ENCODE measurements around the gene CRELD1. TPM values are rescaled to one million over a fixed set of nuclear protein-coding genes. Genes with fewer than 3 reads are reported as not detected.
A peak's percentile ranks its signal among the peaks of the same experiment; 100 is the strongest.

Gene CRELD1
- total and polyA plus RNA-seq, 2 of the 13 experiments (the other 11 are each of a cell fraction or from before 2014, with no cell fraction given), result 27.1 to 61.9 TPM

- TF ChIP-seq ZFP36 (IDR thresholded peaks at IDR 0.05; ENCODE audit: borderline replicate concordance, low read depth, low read length, partially characterized antibody) (no peak), ZNF282 (IDR thresholded peaks at IDR 0.05; ENCODE audit: partially characterized antibody) (no peak), MBNL3 (CRISPR knock-in tag; conservative IDR thresholded peaks at IDR 0.05) (no peak), GATAD1 (CRISPR knock-in tag; IDR thresholded peaks at IDR 0.05) (peak; percentile 89), ZSCAN21 (CRISPR knock-in tag; IDR thresholded peaks at IDR 0.05; ENCODE audit: borderline replicate concordance) (peak; percentile 94), ZMYM3 (CRISPR knock-in tag; IDR thresholded peaks at IDR 0.05) (peak; percentile 56; the same call in 1 of the 2 replicates), E2F5 (CRISPR knock-in tag; conservative IDR thresholded peaks at IDR 0.05) (peak; percentile 63; the same call in 1 of the 2 replicates), PAX8 (CRISPR knock-in tag; IDR thresholded peaks at IDR 0.05; ENCODE audit: borderline replicate concordance) (peak; percentile 86; the same call in 1 of the 2 replicates), KDM5B (CRISPR knock-in tag; IDR thresholded peaks at IDR 0.05; ENCODE audit: borderline replicate concordance) (peak; percentile 97), MYPOP (CRISPR knock-in tag; IDR thresholded peaks at IDR 0.05) (peak; percentile 86), PCBP2 (optimal IDR thresholded peaks at IDR 0.05; ENCODE audit: low read depth, low read length, poor library complexity, severe bottlenecking) (no peak), ZFP1 (CRISPR knock-in tag; IDR thresholded peaks at IDR 0.05) (no peak), ZFP37 (CRISPR knock-in tag; IDR thresholded peaks at IDR 0.05; ENCODE audit: borderline replicate concordance) (no peak), IRF9 (CRISPR knock-in tag; IDR thresholded peaks at IDR 0.05; ENCODE audit: borderline replicate concordance) (peak; percentile 96; the same call in 1 of the 2 replicates), ZNF317 (CRISPR knock-in tag; IDR thresholded peaks at IDR 0.05) (peak; percentile 83), MLXIP (CRISPR knock-in tag; IDR thresholded peaks at IDR 0.05; ENCODE audit: borderline replicate concordance) (no peak; the same call in 1 of the 2 replicates), SRSF4 (IDR thresholded peaks at IDR 0.05; ENCODE audit: low read depth, low read length, poor library complexity, severe bottlenecking) (no peak), KAT8 (CRISPR knock-in tag; IDR thresholded peaks at IDR 0.05) (peak; percentile 94), TBL1XR1 (IDR thresholded peaks at IDR 0.05; ENCODE audit: borderline replicate concordance, low read length, partially characterized antibody) (no peak), SMARCE1 (IDR thresholded peaks at IDR 0.05; ENCODE audit: borderline replicate concordance) (no peak), ZNF101 (CRISPR knock-in tag; IDR thresholded peaks at IDR 0.05; ENCODE audit: borderline replicate concordance, low read depth) (no peak), TFDP2 (CRISPR knock-in tag; IDR thresholded peaks at IDR 0.05) (peak; percentile 60)
Observed at GRCh38 chr3:9890249-9891071, 43.2 kb upstream of the CRELD1 start, which contains the start of gene JAGN1 (continued).
